GM12891 (cell line): ENCODE data around the gene CCDC34.

Experiments used
- POLR2A ChIP-seq: IDR thresholded peaks from 2 replicates; pipeline ENCODE4 v1.6.1; 2011; ENCODE audit warnings: low read depth, low read length, control low read depth
- POLR2AphosphoS5 ChIP-seq: IDR thresholded peaks from 2 replicates; pipeline ENCODE4 v1.6.1; 2011; ENCODE audit warnings: low read depth, low read length, control low read depth
- POU2F2 ChIP-seq: IDR thresholded peaks from 2 replicates; pipeline ENCODE4 v1.6.1; 2011; ENCODE audit warnings: low read depth, mild to moderate bottlenecking, control low read depth, low read length, moderate library complexity
- SPI1 ChIP-seq: IDR thresholded peaks from 2 replicates; pipeline ENCODE4 v1.6.1; 2011; ENCODE audit warnings: low read depth, low read length, control low read depth
- TAF1 ChIP-seq: IDR thresholded peaks from 2 replicates; pipeline ENCODE4 v1.6.1; 2011; ENCODE audit warnings: low read depth, low read length, control low read depth

DNA sequence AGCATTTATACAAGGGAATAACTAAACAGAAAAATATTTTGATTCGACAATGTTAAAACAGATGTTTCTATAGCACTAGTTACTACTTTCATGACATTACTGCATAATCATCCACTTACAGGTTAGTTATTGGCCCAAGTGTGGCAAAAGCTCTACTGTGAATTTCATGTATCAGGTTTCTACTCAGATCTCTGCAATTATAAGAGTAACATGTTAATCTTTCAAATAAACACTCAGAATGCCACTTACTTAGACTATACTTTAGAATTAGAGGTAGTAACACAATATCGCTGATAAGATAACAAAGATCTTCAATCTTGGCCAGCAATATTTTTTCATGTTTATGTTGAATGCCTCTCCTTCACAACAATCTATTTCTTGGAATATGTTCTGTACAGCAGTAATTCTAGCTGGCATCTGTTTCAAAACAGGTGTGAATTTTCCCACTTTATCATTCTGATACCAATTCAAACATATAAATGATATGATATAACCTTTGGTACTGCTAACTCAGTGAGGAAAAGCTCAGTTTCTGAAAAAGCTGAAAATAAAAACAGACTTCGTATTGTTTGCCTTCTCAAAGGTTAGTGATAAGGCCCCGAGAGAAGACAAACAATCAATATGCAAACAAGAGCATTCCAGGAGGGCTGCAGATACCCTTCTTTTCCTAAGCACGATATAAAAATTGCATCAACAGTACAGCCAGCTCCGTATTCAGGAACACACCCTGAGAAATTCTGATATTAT lies 11.0 kb upstream of the CCDC34 start:
- TF ChIP-seq POLR2AphosphoS5 (no peak), POLR2A (no peak), TAF1 (no peak), SPI1 (no peak), POU2F2 (no peak)
